ENCODE data around the gene CDK14. TPM values are rescaled to one million over a fixed set of nuclear protein-coding genes. Genes with fewer than 3 reads are reported as not detected.
"Not testable (repeated sequence)": the region's sequence is repeated elsewhere in the genome, so short reads cannot be mapped to it uniquely, and the experiment has no call there.

CDK14 gene
- total and polyA plus RNA-seq, 2 donors (not counting 1 experiment from before 2014, with no cell fraction given) = 42.1 to 167 TPM

- Histone ChIP-seq H2AFZ (ENCODE audit: insufficient read depth, low read depth, low read length, poor library complexity, severe bottlenecking) (no peak overlapping the region), H3K4me2 (replicated peaks; ENCODE audit: low read depth, low read length, poor library complexity, severe bottlenecking) (no peak overlapping the region), H3K79me2 (ENCODE audit: control insufficient read depth, insufficient read depth, low read length) (peaks cover 61% of the 10 kb centered on the region), H3K4me3 (ENCODE audit: control extremely low read depth in 1 of 5, extremely low read depth in 1 of 5, insufficient read depth in 1 of 5, low read depth in 2 of 5, low read length in 4 of 5) (no peak overlapping the region), H3K36me3 (replicated peaks in 1 of 2; ENCODE audit: control extremely low read depth in 1 of 2, control insufficient read depth in 1 of 2, extremely low read depth in 1 of 2, insufficient read depth in 2 of 2, low read length in 1 of 2) (no peaks in the 10 kb centered on the region), H3K27ac (ENCODE audit: low read length in 2 of 2) (no peak overlapping the region), H3K9me3 (ENCODE audit: control extremely low read depth in 1 of 3, control insufficient read depth in 2 of 3, insufficient read depth in 1 of 3, low read length in 2 of 3) (no peaks in the 10 kb centered on the region), H3K27me3 (replicated peaks in 1 of 4; ENCODE audit: control extremely low read depth in 1 of 4, control insufficient read depth in 3 of 4, insufficient read depth in 4 of 4, low read length in 3 of 4) (no peaks in the 10 kb centered on the region), H3K9ac (ENCODE audit: low read length) (no peak overlapping the region), H3K4me1 (ENCODE audit: control insufficient read depth in 2 of 2, insufficient read depth in 2 of 2, low read length in 2 of 2) (no peaks in the 10 kb centered on the region), H4K20me1 (ENCODE audit: control insufficient read depth, insufficient read depth, low read length, poor library complexity, severe bottlenecking) (peaks cover 7% of the 10 kb centered on the region)
- Mint-ChIP-seq H3K9me3 (ENCODE audit: insufficient read depth) (no peaks in the 10 kb centered on the region), H3K27ac (no peak overlapping the region), H3K27me3 (no peaks in the 10 kb centered on the region), H3K4me1 (peaks cover 13% of the 10 kb centered on the region), H3K4me3 (no peak overlapping the region)
- ChIA-PET POLR2A (no interaction called here), CTCF (interaction anchor here (0.6 to 9.3 kb wide), 27 partner anchors 11 to 1711 kb away, joined by 3 to 122 read pairs (median 3); partner anchors contain the start of genes CDK14 and STEAP1)
- peak; percentile 86 for ATAC-seq (ENCODE audit: low read depth)
- TF ChIP-seq, protein P1, sequence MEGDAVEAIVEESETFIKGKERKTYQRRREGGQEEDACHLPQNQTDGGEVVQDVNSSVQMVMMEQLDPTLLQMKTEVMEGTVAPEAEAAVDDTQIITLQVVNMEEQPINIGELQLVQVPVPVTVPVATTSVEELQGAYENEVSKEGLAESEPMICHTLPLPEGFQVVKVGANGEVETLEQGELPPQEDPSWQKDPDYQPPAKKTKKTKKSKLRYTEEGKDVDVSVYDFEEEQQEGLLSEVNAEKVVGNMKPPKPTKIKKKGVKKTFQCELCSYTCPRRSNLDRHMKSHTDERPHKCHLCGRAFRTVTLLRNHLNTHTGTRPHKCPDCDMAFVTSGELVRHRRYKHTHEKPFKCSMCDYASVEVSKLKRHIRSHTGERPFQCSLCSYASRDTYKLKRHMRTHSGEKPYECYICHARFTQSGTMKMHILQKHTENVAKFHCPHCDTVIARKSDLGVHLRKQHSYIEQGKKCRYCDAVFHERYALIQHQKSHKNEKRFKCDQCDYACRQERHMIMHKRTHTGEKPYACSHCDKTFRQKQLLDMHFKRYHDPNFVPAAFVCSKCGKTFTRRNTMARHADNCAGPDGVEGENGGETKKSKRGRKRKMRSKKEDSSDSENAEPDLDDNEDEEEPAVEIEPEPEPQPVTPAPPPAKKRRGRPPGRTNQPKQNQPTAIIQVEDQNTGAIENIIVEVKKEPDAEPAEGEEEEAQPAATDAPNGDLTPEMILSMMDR (IDR thresholded peaks at IDR 0.05) = peak; percentile 75
- TF ChIP-seq EZH2 (IDR thresholded peaks at IDR 0.05; ENCODE audit: borderline replicate concordance, insufficient read depth, low read depth, low read length, poor library complexity, severe bottlenecking) = no peak
- intact Hi-C loops (cut with micrococcal nuclease) = loop anchor here (1.0 to 2.0 kb wide), 4 partner anchors 15 to 174 kb away; partner anchors contain the start of gene CDK14
- WGBS (ENCODE audit: insufficient coverage) = 94% methylated on average over 6 of the region's 6 CpGs
- peak; percentile 75 for DNase-seq
Measured at GRCh38 chr7:90629297-90629918, 33.3 kb downstream of the CDK14 start.

DNA sequence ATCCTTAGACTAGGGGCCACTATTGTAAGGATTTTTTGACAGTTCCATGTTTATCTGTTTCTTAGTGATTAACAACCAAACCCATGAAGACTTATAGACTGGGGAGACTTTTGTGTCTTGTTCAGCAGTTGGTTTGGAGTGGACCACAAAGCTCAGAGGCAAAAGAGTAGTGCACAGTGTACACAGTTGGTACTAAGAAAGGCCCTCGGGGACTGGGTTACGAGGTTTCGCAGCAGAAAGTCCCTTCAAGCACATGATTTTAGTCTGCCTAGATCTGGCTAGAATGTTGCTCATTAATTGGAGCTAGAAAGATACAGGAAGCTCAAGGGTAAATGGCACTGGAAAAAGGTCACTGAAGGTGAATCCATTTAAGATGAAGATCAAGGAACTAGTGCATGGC, 35.4 kb downstream of the CDK14 start:
- Histone ChIP-seq H3K9me3 (ENCODE audit: control extremely low read depth in 1 of 3, control insufficient read depth in 2 of 3, insufficient read depth in 1 of 3, low read length in 2 of 3) (no peaks in the 10 kb centered on the region), H3K27ac (ENCODE audit: low read length in 2 of 2) (no peak overlapping the region), H3K79me2 (ENCODE audit: control insufficient read depth, insufficient read depth, low read length) (peaks cover 45% of the 10 kb centered on the region), H3K36me3 (replicated peaks in 1 of 2; ENCODE audit: control extremely low read depth in 1 of 2, control insufficient read depth in 1 of 2, extremely low read depth in 1 of 2, insufficient read depth in 2 of 2, low read length in 1 of 2) (no peaks in the 10 kb centered on the region), H3K9ac (ENCODE audit: low read length) (no peak overlapping the region), H2AFZ (ENCODE audit: insufficient read depth, low read depth, low read length, poor library complexity, severe bottlenecking) (no peak overlapping the region), H3K27me3 (replicated peaks in 1 of 4; ENCODE audit: control extremely low read depth in 1 of 4, control insufficient read depth in 3 of 4, insufficient read depth in 4 of 4, low read length in 3 of 4) (no peaks in the 10 kb centered on the region), H3K4me3 (ENCODE audit: control extremely low read depth in 1 of 5, extremely low read depth in 1 of 5, insufficient read depth in 1 of 5, low read depth in 2 of 5, low read length in 4 of 5) (no peak overlapping the region), H4K20me1 (ENCODE audit: control insufficient read depth, insufficient read depth, low read length, poor library complexity, severe bottlenecking) (peaks cover 7% of the 10 kb centered on the region), H3K4me2 (replicated peaks; ENCODE audit: low read depth, low read length, poor library complexity, severe bottlenecking) (no peak overlapping the region), H3K4me1 (ENCODE audit: control insufficient read depth in 2 of 2, insufficient read depth in 2 of 2, low read length in 2 of 2) (no peaks in the 10 kb centered on the region)
- intact Hi-C loops (cut with micrococcal nuclease) = no loop called here
- no peak for ATAC-seq (ENCODE audit: low read depth)
- Mint-ChIP-seq H3K9me3 (ENCODE audit: insufficient read depth) (no peaks in the 10 kb centered on the region), H3K4me3 (no peak overlapping the region), H3K4me1 (peaks cover 10% of the 10 kb centered on the region), H3K27ac (no peak overlapping the region), H3K27me3 (no peaks in the 10 kb centered on the region)
- POLR2A ChIA-PET = no interaction called here
- no peak for DNase-seq
- whole genome bisulfite sequencing (ENCODE audit: insufficient coverage) = 77% methylated on average over 3 of the region's 3 CpGs
- TF ChIP-seq, protein P1 (IDR thresholded peaks at IDR 0.05) = no peak
- no peak for TF ChIP-seq EZH2 (IDR thresholded peaks at IDR 0.05; ENCODE audit: borderline replicate concordance, insufficient read depth, low read depth, low read length, poor library complexity, severe bottlenecking)
- CTCF ChIA-PET = interaction anchor here (0.6 to 9.3 kb wide), 6 partner anchors 10 to 1508 kb away, joined by 3 to 122 read pairs (median 4); no protein-coding TSS in a partner anchor

GRCh38 chr7:90639683-90640082, 43.6 kb downstream of the CDK14 start:
- intact Hi-C loops (cut with micrococcal nuclease); H2AFZ ChIP-seq (ENCODE audit: insufficient read depth, low read depth, low read length, poor library complexity, severe bottlenecking); H3K27me3 Mint-ChIP-seq; H3K4me1 Mint-ChIP-seq; CTCF ChIA-PET; H3K9ac ChIP-seq (ENCODE audit: low read length); H3K9me3 Mint-ChIP-seq (ENCODE audit: insufficient read depth); POLR2A ChIA-PET; H3K4me3 ChIP-seq (ENCODE audit: control extremely low read depth in 1 of 5, extremely low read depth in 1 of 5, insufficient read depth in 1 of 5, low read depth in 2 of 5, low read length in 4 of 5); H3K27ac ChIP-seq (ENCODE audit: low read length in 2 of 2); H3K27me3 ChIP-seq (replicated peaks in 1 of 4; ENCODE audit: control extremely low read depth in 1 of 4, control insufficient read depth in 3 of 4, insufficient read depth in 4 of 4, low read length in 3 of 4); H4K20me1 ChIP-seq (ENCODE audit: control insufficient read depth, insufficient read depth, low read length, poor library complexity, severe bottlenecking); ATAC-seq (ENCODE audit: low read depth); H3K36me3 ChIP-seq (replicated peaks in 1 of 2; ENCODE audit: control extremely low read depth in 1 of 2, control insufficient read depth in 1 of 2, extremely low read depth in 1 of 2, insufficient read depth in 2 of 2, low read length in 1 of 2); DNase-seq; H3K27ac Mint-ChIP-seq; H3K4me2 ChIP-seq (replicated peaks; ENCODE audit: low read depth, low read length, poor library complexity, severe bottlenecking); H3K4me3 Mint-ChIP-seq; H3K4me1 ChIP-seq (ENCODE audit: control insufficient read depth in 2 of 2, insufficient read depth in 2 of 2, low read length in 2 of 2): not testable (repeated sequence)
- Histone ChIP-seq H3K9me3 (ENCODE audit: control extremely low read depth in 1 of 3, control insufficient read depth in 2 of 3, insufficient read depth in 1 of 3, low read length in 2 of 3) (peaks cover 0 to 19% (median 0%) of the 10 kb centered on the region in 3 donors), H3K79me2 (ENCODE audit: control insufficient read depth, insufficient read depth, low read length) (peaks cover 23% of the 10 kb centered on the region)
- WGBS (ENCODE audit: insufficient coverage) = over 99% methylated on average over 13 of the region's 17 CpGs
